Measurements from ENCODE around the gene SPHK2.

GRCh38 chr19:48663667-48664066 is 44.4 kb downstream of the SPHK2 start:
- TF ChIP-seq POLR2A (IDR thresholded peaks at IDR 0.05) (no peak), CTCF (IDR thresholded peaks at IDR 0.05) (no peak)
